Naive thymus-derived CD8-positive, alpha-beta T cell (primary cell): ENCODE data around the gene CIT. TPM values are rescaled to one million over a fixed set of nuclear protein-coding genes. Genes with fewer than 3 reads are reported as not detected.
A peak's percentile ranks its signal among the peaks of the same experiment; 100 is the strongest.

Experiments used
- ATAC-seq, 2 donors: fragments of 150-1000 bp; cut with Tn5 transposase in 1 of 2; sonication (Bioruptor Pico), chemical (Tn5 transposase) in 1 of 2; 1 replicate in 1 of 2; 2 replicates in 1 of 2; pipeline ENCODE4 v1.10.0; 2021; ENCODE audit warnings: mild to moderate bottlenecking in 2 of 2, moderate library complexity in 2 of 2
- POLR2A ChIA-PET: fragments of 350-600 bp; sonication (Branson Sonifier 250); formaldehyde crosslinking; loops from one replicate; lab custom pipeline; 2021; ENCODE audit warnings: antibody characterized with exemption; lab: Charles Lee
- DNase-seq, 10 donors: peaks; one replicate each; pipeline versions ENCODE4 v3.0.0 to v3.0.0-alpha.2; 2020 to 2022
- H3K27ac Mint-ChIP-seq, 10 donors: one replicate each; pipeline ENCODE4 v1.8.0; 2020 to 2022; ENCODE audit warnings: mild to moderate bottlenecking in 10 of 10, mixed read lengths in 10 of 10, moderate library complexity in 4 of 10, inconsistent platforms in 1 of 10
- H3K27me3 Mint-ChIP-seq, 5 donors: one replicate each; pipeline ENCODE4 v1.8.0; 2021 to 2022; ENCODE audit warnings: mixed read lengths in 5 of 5
- H3K36me3 Mint-ChIP-seq, 3 donors: one replicate each; pipeline ENCODE4 v1.8.0; 2020 to 2022; ENCODE audit warnings: mixed read lengths in 3 of 3, mild to moderate bottlenecking in 2 of 3, inconsistent platforms in 1 of 3
- H3K4me1 Mint-ChIP-seq, 4 donors: one replicate each; pipeline ENCODE4 v1.8.0; 2021 to 2022; ENCODE audit warnings: mixed read lengths in 4 of 4
- H3K4me3 Mint-ChIP-seq, 10 donors: one replicate each; pipeline ENCODE4 v1.8.0; 2020 to 2022; ENCODE audit warnings: mild to moderate bottlenecking in 10 of 10, mixed read lengths in 10 of 10, moderate library complexity in 6 of 10, inconsistent platforms in 1 of 10
- H3K9me3 Mint-ChIP-seq, 9 donors: one replicate each; pipeline ENCODE4 v1.8.0; 2020 to 2022; ENCODE audit warnings: mixed read lengths in 9 of 9, mild to moderate bottlenecking in 3 of 9, inconsistent platforms in 1 of 9, moderate library complexity in 1 of 9
- polyA plus RNA-seq, 3 donors: library from polyadenylated mRNA; unstranded; fragments of 300-500 nt; fragmentation: Illumina TruSeq; gene quantifications; one replicate each; pipeline ENCODE4 v1.2.3, GENCODE V29; 2021
- total RNA-seq, 8 experiments: library from RNA in 2 of 8; stranded (reverse) in 2 of 8; gene quantifications; one replicate each; pipeline ENCODE4 v1.2.3 and lab custom pipeline; 2021 to 2026

Gene CIT
- total and polyA plus RNA-seq, 5 experiments from 2014 or later: 0.01 to 2.3 (median 0.19) TPM

DNA sequence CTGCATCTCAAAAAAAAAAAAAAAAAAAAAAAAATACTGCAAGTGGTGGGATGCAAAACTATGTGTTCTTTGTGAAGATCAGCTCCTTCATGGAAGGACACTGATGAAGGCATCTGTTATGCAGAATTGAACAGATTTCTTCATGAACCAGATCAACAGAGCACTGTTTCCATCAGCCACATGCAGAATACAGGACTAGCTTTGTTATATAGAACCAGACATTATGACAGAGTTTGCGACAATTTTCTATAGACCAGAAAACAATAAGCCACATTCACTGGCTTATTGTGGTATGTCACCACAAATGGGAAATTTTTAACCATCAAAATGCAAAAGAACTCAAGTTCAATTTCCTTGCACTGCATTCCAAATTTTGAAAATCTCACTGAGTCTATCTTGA lies 34.7 kb downstream of the CIT start:
- Mint-ChIP-seq H3K36me3 (peaks cover 0 to 12% (median 7%) of the 10 kb centered on the region in 3 donors), H3K27me3 (no peaks in the 10 kb centered on the region), H3K4me1 (peaks cover 0 to 5% (median under 1%) of the 10 kb centered on the region in 4 donors), H3K27ac (no peak overlapping the region), H3K4me3 (no peak overlapping the region), H3K9me3 (peaks cover 0 to 12% (median 7%) of the 10 kb centered on the region in 9 donors)
- POLR2A ChIA-PET: no interaction called here
- DNase-seq: no peak
- ATAC-seq: no peak

GRCh38 chr12:119841433-119842210 lies 35.5 kb downstream of the CIT start:
- Mint-ChIP-seq H3K4me1 (peaks cover 0 to 8% (median under 1%) of the 10 kb centered on the region in 4 donors), H3K36me3 (peaks cover 0 to 12% (median 7%) of the 10 kb centered on the region in 3 donors)

GRCh38 chr12:119840582-119840981 lies 36.5 kb downstream of the CIT start:
- DNase-seq: no peak
- POLR2A ChIA-PET: no interaction called here
- Mint-ChIP-seq H3K27ac (no peak overlapping the region), H3K9me3 (peaks cover 0 to 12% (median 7%) of the 10 kb centered on the region in 9 donors), H3K4me3 (no peak overlapping the region), H3K36me3 (peaks cover 0 to 12% (median 7%) of the 10 kb centered on the region in 3 donors), H3K4me1 (peaks cover 0 to 8% (median under 1%) of the 10 kb centered on the region in 4 donors), H3K27me3 (no peaks in the 10 kb centered on the region)
- no peak for ATAC-seq

More at GRCh38 chr12:119841433-119842210, 35.5 kb downstream of the CIT start:
- Mint-ChIP-seq H3K27me3 (no peaks in the 10 kb centered on the region), H3K9me3 (peaks cover 0 to 12% (median 7%) of the 10 kb centered on the region in 9 donors), H3K27ac (no peak overlapping the region), H3K4me3 (no peak overlapping the region)
- POLR2A ChIA-PET: no interaction called here
- ATAC-seq: no peak
- no peak for DNase-seq

GRCh38 chr12:119840168-119840567 lies 37.0 kb downstream of the CIT start:
- DNase-seq (no peak), ATAC-seq (no peak)
- Mint-ChIP-seq H3K36me3 (peaks cover 0 to 12% (median 7%) of the 10 kb centered on the region in 3 donors), H3K4me3 (no peak overlapping the region), H3K4me1 (peaks cover 0 to 8% (median under 1%) of the 10 kb centered on the region in 4 donors), H3K27me3 (no peaks in the 10 kb centered on the region), H3K9me3 (peaks cover 0 to 12% (median 7%) of the 10 kb centered on the region in 9 donors), H3K27ac (peak overlapping the region in 1 of 10 donors; percentile 10)
- POLR2A ChIA-PET: no interaction called here

DNA sequence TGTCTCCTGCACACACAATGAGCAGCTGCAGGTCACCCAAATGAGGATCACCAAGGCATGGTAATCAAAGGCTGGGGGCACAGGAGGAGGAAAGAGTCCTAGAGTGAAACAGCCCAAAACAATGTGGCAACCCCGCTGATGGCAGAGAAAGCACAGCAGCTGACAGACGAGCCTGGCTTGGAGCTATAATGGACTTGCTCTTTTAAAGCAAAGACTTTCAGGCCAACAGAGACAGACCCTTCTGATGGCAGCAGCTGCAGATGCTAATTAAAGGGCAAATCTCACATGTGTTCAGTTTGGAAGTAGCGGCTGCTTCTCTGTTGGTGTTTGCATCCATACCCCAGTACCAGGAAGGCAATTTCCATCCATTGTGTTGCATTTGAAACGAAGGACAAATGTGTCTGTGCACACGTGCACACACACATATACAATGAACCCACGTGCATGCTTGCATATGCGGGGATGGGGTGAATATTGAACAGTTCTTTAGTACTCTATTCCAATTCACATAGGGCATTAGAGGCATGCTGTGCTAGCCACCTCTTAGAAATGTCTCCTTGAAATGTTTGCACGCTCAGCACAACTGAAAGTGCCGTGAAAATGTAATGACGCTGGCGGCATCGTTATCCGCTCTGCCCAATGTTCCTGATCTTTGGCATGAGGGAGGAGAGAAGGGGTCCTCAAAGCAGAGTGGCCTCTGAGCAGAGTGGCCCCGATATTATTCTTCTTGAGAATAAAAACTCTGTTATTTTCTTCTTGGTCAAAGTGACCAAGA lies 38.1 kb downstream of the CIT start:
- H3K36me3 Mint-ChIP-seq: peaks cover 0 to 12% (median 7%) of the 10 kb centered on the region in 3 donors
- H3K27me3 Mint-ChIP-seq: no peaks in the 10 kb centered on the region
- H3K4me3 Mint-ChIP-seq: no peak overlapping the region
- H3K4me1 Mint-ChIP-seq: peaks cover 0 to 8% (median under 1%) of the 10 kb centered on the region in 4 donors
- peaks cover 0 to 12% (median 7%) of the 10 kb centered on the region in 9 donors for H3K9me3 Mint-ChIP-seq
- POLR2A ChIA-PET: no interaction called here
- no peak for ATAC-seq
- DNase-seq: no peak
- no peak overlapping the region for H3K27ac Mint-ChIP-seq

DNA sequence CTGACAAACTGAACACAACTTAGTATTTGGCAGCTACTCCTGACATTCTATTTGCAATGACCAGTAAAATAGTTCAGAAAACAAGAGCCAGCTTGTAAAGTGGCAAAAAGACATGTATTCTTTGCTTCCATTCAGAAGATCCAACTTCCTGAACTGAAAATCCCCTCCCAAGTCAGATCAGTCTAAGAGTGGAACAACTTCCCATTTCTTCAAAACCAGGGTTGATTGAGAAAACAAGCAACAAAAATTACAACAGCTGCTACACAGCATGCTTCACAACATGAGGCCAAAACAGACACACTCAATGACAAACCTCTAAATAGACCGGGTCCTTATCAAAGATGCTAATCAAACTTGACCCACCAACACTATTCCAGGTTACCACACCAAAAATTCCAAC lies 40.3 kb downstream of the CIT start:
- H3K4me3 Mint-ChIP-seq: no peak overlapping the region
- H3K27ac Mint-ChIP-seq: no peak overlapping the region
- H3K4me1 Mint-ChIP-seq: peaks cover 0 to 8% (median under 1%) of the 10 kb centered on the region in 4 donors
- no peaks in the 10 kb centered on the region for H3K27me3 Mint-ChIP-seq
- peaks cover 0 to 10% (median 5%) of the 10 kb centered on the region in 9 donors for H3K9me3 Mint-ChIP-seq
- H3K36me3 Mint-ChIP-seq: peaks cover 0 to 9% (median 5%) of the 10 kb centered on the region in 3 donors
- DNase-seq (no peak), ATAC-seq (no peak)
- POLR2A ChIA-PET: no interaction called here

DNA sequence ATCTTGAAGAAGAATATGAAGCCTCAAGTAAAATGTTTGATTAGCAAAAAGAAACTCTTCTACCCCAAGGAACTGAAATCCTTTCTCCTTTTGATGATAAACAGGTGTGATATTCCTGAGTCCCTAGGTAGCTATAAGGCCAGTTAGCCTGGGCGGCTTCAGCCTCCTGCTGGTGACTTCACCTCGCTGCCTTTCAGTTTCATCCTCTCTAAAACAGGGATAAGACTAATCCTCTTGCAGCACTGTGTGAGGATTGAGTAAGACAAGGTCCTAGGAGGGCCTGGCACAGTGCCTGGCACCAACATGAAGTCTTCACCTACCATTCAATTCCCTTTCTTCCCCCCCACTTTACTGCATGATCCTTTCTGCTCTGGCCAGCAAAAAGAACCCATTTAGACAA lies 42.1 kb downstream of the CIT start:
- Mint-ChIP-seq H3K4me3 (no peak overlapping the region), H3K27ac (no peak overlapping the region), H3K4me1 (peaks cover 0 to 3% (median 0%) of the 10 kb centered on the region in 4 donors), H3K36me3 (no peaks in the 10 kb centered on the region), H3K9me3 (no peaks in the 10 kb centered on the region), H3K27me3 (no peaks in the 10 kb centered on the region)
- ATAC-seq (no peak), DNase-seq (no peak)
- POLR2A ChIA-PET: no interaction called here

DNA sequence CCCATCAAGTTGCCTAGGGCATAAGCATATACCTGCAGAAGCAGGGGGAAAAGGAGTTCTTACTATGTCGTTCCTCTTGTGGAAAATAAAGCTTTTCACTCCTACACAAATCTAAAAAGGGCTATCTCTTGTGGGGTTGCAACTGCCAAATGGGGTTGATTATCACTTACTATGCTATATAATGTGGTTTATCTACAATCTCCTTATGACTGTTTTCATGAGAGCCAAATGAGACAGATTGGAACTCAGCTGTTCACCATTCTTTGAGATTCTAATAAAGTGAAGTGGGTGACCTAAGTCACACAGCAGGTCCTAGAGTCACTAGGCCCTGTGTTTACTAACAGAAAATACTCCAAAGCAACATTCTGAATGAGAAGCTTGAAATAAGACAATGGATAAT lies 47.7 kb downstream of the CIT start:
- no peak for DNase-seq
- Mint-ChIP-seq H3K27ac (no peak overlapping the region), H3K4me3 (no peak overlapping the region), H3K4me1 (no peaks in the 10 kb centered on the region), H3K9me3 (no peaks in the 10 kb centered on the region), H3K27me3 (no peaks in the 10 kb centered on the region), H3K36me3 (no peaks in the 10 kb centered on the region)
- POLR2A ChIA-PET: no interaction called here
- ATAC-seq: no peak

GRCh38 chr12:119828300-119828699 lies 48.8 kb downstream of the CIT start:
- Mint-ChIP-seq H3K27me3 (no peaks in the 10 kb centered on the region), H3K9me3 (no peaks in the 10 kb centered on the region), H3K36me3 (no peaks in the 10 kb centered on the region), H3K4me3 (peak overlapping the region in 1 of 10 donors; percentile 26), H3K4me1 (no peaks in the 10 kb centered on the region), H3K27ac (no peak overlapping the region)
- POLR2A ChIA-PET: no interaction called here
- ATAC-seq (no peak), DNase-seq (no peak)

GRCh38 chr12:119827760-119828159 lies 49.4 kb downstream of the CIT start:
- DNase-seq (no peak), ATAC-seq (no peak)
- H3K4me1 Mint-ChIP-seq: no peaks in the 10 kb centered on the region
- H3K4me3 Mint-ChIP-seq: no peak overlapping the region
- H3K27me3 Mint-ChIP-seq: no peaks in the 10 kb centered on the region
- H3K27ac Mint-ChIP-seq: no peak overlapping the region
- POLR2A ChIA-PET: no interaction called here
- H3K36me3 Mint-ChIP-seq: no peaks in the 10 kb centered on the region
- H3K9me3 Mint-ChIP-seq: no peaks in the 10 kb centered on the region

DNA sequence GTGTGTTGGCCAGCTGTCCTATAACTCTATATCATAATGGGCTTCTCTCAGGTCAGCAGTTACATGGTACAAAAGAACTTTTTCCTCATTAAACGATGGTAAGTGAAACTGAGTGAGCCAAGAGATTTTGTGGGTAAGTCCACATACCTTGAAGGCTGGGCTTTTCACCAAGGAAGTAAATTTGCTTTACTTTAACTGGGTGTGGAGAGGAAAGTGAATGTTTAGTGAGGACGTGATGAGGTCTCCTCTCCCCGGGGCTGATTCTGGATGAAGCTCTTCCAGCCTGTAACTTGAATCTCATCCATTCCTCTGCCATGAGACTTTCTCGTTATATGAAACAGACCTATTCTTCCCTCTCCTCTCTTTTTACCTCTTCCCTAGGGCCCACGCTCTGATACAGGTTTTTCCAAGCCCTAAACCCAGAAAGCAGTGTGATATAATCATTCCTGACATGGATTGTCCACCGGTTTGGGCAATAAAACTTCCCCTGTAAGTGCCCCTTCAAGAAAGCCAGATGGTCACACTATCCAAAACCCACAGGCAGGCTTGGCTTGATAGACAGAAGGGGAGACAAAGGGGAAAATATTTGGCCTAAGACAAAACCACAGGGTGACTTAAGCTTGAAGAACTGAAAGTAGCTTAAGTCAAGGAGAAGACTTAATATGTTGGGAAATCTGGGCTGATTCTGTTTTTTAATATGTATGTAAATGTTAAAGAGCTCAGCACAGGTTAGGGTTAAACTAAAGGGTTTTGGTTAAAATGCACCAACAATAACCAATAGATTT lies 50.3 kb downstream of the CIT start:
- Mint-ChIP-seq H3K27me3 (no peaks in the 10 kb centered on the region), H3K36me3 (no peaks in the 10 kb centered on the region), H3K9me3 (no peaks in the 10 kb centered on the region), H3K4me3 (no peak overlapping the region), H3K27ac (no peak overlapping the region), H3K4me1 (no peaks in the 10 kb centered on the region)
- DNase-seq (no peak), ATAC-seq (no peak)
- POLR2A ChIA-PET: no interaction called here

- no peaks in the 10 kb centered on the region for H3K27me3 Mint-ChIP-seq
- H3K36me3 Mint-ChIP-seq: no peaks in the 10 kb centered on the region
- ATAC-seq: no peak
- no peak overlapping the region for H3K4me3 Mint-ChIP-seq
- DNase-seq: no peak
- H3K9me3 Mint-ChIP-seq: no peaks in the 10 kb centered on the region
- H3K27ac Mint-ChIP-seq: no peak overlapping the region
- no peaks in the 10 kb centered on the region for H3K4me1 Mint-ChIP-seq
- POLR2A ChIA-PET: no interaction called here
Measured at GRCh38 chr12:119825262-119825661, 51.9 kb downstream of the CIT start.
